HG02588 (cell line): Measurements from ENCODE around the gene ZBTB45.

Source experiments
- ATAC-seq: cut with Tn5 transposase; IDR thresholded peaks from one replicate; pipeline ENCODE4 v1.9.1; 2021; ENCODE audit warnings: mild to moderate bottlenecking, moderate library complexity; ENCODE audit not compliant: unreplicated experiment

The ZBTB45 gene

DNA sequence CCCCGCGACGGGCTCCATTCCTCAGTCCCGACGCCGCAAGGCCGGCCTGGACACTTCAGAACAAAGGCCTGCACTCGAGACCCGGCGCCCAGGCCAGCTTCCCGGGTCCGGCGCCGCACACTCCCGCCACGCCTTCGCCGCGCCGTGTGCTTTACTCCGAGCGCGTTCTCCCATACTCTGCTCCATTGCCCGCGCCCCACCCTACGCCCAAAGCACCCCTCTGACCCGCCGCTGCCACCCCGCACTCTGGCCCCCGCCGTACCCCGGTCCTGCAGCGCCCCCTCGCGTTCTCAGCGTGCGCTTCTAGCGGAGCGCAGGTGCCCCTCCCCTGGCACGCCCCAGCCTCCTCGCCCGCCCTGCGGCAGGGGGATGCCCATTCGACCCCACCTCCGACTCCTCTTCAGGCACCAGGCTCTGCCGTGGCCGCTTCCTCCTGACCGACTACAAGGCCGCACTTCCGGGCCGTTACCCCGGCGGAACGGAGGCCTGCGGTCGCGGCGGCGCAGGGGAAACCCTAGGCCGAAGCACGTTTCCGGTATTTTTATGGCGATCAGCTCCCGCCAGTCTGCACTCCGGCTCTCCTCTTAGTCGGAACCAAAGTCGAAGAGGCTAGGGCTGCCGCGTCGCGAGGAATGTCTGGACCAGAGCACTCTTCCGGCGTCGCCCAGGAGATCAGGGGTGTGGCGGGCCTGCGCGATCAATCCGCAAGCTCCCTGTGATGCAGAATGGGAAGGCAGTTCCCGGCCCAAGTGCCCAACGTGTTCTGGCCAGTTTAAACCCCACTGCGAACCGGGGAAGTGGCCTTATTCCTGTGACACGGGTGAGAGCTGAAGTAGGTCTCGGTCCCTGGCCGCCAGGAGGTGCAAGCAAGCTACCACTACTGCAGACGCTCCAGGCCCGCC is at the start of gene ZBTB45:
Gene ZBTB45 (minus strand): TSS at position 456 of the 902 bp plus-strand sequence. CDS start 2,137 bp downstream, outside the sequence.
- ATAC-seq: peak; percentile 75

DNA sequence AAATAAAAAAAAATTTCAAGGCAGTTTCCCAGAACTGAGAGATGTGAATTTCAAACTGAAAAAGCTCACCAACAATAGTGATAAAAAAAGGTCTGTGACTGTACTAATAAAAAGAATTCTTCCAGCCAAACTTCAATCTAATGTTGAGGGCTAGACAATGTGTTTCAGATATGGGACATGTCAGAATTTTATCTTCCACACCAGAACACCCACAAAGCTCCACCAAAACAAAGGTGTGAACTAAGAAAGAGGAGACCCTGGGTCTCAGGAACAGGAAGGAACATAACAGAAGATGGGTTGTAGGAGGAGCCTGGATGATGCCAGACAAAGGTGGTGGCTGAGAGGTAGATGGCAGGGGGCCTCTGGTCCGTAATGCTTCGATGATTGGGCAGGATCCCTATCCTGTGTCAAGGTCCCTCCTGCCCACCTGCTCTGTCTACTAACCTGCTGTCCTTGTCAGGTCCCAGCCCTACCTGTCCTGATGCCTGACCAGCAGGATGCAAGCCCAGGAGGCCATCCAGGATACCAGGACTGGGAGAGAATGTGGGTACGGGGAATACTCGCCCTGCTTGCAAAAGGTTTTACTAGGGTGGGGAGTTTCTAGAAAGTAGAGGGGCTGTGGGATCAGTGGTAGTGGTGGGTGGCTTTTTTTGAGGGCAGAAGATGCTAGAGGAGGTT is 49.0 kb upstream of the ZBTB45 start:
- ATAC-seq: no peak

GRCh38 chr19:58566989-58567388 is 47.4 kb upstream of the ZBTB45 start:
- ATAC-seq: no peak

GRCh38 chr19:58563823-58564222 is 44.2 kb upstream of the ZBTB45 start:
- ATAC-seq: no peak

GRCh38 chr19:58563034-58563573 is 43.5 kb upstream of the ZBTB45 start:
- no peak for ATAC-seq

- no peak for ATAC-seq
Observed at GRCh38 chr19:58562122-58563033, 42.8 kb upstream of the ZBTB45 start.

DNA sequence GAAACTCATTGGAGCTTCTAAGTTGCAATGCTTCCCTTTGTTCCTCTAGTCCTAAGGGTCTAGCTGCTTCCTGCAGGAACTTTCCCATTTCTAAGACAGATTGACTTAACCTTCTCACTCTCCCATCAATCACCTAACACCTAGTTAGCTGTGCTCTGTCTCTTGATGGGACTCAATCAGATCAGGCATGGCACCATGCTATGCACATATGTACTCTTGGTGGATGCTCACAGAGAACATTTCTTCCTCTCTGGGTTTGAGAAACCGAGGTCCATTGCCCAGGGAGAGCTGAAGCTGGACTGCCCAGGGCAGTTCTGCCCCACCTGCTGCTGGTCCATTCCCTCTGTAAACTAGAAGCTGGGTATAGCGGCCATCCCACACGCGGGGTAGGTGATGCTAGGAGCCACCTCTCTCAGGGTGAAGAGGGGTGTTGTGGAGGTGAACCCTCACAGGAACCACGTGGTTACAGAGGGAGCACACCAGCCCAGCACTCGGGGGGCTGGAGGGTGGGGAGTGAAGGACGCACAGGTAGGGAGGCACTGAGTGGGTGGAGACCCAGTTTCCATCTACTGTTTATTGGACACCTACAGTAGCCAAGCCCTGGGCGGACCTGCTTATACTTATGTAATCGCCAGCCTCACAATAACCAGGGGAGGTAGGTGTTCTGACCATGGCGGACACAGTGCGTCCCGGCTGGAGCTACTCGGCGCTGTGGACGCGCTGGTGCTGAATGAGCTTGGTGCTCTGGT is 41.9 kb upstream of the ZBTB45 start:
- ATAC-seq: no peak

DNA sequence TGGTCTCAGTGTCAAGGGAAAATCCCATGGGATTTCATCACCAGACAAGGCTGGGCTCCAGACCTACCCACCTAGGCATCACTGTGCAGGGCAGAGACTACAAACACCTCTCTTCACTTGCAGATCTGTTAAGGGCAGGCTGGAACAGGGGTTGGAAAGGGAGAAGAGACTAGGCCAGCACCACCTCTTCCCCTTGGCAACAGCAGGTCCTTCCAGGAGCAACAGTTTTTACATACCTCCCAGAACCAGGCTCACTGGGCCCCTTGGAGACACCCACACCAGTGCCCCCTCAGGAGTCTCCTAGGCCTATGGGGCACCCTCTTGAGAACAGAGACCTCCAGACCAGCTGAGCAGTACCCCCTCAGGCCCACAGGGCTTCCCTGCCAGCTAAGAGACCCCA is 41.3 kb upstream of the ZBTB45 start:
- ATAC-seq: no peak

DNA sequence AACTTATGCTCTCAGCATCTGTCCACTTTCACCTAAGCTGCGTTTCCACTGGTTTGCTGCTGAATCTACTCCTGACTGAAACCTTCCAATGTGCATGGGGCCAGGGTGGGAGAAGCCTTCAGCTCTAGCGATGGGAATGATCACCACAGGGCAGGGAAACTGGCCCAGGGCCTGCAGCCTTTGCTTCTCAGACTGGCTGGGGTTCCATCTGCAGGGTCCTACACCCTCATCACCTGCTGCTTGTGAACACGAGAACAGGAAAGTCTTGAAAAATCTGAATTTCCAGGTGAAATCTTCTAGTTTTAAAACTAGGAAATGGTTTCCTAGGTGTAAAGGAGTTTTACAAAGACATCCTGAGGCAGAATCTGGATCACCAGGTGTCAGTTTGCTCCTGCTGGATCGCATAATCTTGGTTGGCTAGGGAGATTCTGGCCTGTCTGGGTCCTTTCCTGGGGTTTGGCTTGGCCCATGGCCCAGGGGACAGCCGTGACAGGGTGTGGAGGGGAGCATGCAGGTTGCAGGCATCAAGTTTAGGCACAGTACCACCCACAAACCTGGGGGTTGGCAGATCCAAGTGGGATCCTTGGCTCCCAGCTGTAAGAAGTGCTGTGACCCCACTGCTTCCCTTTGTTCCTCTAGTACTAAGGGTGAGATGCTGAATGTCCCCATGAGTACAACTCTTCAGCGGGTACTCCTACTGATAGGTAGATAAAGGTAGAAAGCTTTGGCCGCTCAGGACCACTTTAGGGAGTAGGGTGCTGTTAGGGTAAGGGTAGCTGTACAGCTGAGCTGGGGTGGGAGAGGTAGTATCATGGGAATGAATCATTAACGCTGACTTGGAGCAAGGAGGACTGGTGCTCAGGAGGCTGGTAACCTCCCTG is 40.6 kb upstream of the ZBTB45 start:
- ATAC-seq: no peak

- ATAC-seq: no peak
Observed at GRCh38 chr19:58559275-58560006, 39.8 kb upstream of the ZBTB45 start.

GRCh38 chr19:58558623-58559274 is 39.1 kb upstream of the ZBTB45 start:
- ATAC-seq: peak; percentile 52

- ATAC-seq: peak; percentile 0
Observed at GRCh38 chr19:58558066-58558622, 38.5 kb upstream of the ZBTB45 start, which contains the start of gene UBE2M. Gene UBE2M (minus strand): TSS chr19:58558611. CDS start chr19:58558381, 230 bp downstream.

DNA sequence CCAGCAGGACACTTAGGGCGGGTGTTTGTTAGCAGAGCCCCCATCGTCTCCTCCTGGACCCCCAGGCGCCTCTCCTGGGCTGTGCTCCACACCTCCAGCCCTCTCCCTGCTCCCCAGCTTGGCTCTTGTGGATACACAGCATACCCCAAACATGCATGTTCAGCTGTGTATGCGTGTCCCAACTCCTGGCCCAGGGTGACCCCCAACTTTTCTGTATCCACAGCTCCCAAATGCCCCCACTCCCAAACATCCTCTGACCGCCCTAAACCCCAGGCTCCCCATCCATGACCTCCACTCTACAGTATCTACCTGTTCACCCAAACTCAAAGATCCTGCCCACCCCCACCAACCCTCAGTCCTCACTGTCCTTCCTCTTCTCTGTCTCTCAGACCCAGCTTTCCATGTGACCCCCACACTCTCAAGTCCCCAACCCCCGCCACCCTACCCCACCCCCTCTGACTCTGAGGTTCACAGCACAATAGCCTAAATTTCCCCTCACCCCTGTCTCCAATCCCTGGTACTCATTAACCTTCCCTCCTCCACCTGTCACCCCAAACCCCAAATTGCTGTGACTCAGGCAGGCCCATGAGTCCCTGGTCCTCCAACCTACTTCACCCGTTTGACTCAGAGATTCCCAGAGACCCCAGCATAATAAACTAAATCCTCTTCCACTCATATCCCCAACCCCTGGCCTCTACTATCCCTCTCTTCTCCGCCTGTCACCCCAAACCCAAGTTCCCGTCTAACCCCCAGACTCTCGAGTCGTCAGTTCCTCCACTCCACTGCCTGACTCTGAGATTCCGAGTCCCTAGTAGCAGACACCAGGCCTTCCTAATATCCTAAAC is 37.8 kb upstream of the ZBTB45 start:
- no peak for ATAC-seq

- no peak for ATAC-seq
Observed at GRCh38 chr19:58556622-58557220, 37.1 kb upstream of the ZBTB45 start.

DNA sequence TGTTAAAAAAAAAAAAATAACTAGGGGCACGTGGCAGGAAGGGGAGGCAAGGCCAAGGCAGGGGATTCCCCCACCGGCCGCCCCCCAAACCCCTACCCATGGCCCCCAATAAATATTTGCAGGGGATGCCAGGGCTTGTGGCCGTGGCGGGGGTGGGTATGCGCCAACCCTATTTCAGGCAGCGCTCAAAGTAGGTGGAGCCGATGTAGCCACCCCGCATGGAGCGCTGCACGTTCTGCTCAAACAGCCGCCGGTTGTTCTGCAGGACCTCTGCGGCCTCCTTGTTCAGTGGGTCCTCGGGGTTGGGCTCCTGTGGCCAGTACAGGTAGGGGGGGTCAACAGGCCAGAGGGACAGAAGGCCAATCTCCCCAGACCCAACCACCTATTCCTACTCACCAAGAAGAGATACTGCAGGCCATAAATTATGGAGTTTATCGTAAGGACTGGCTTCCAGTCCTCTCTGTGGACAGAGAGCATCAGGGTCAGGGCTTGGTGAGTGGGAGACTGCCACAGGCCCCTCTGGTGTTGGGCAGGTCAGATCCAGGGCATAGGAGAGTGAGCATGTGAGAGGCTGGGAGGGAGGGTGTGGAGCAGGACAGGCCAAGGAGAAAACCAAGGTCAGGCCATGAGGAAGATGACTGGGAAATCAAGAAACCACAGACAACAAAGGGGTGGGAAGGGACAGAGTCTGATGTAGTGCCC is 36.5 kb upstream of the ZBTB45 start:
- ATAC-seq: no peak
